Breast epithelium (tissue), 3 donors: ENCODE data around the gene BRD1.

ENCODE experiments used
- CTCF ChIP-seq, 3 donors: fragments of 450-650 bp; IDR thresholded peaks; one replicate each; pipeline ENCODE4 v1.5.1; 2016 to 2017; ENCODE audit warnings: antibody characterized with exemption in 3 of 3, mild to moderate bottlenecking in 3 of 3, moderate library complexity in 3 of 3
- POLR2A ChIP-seq: fragments of 450-650 bp; IDR thresholded peaks from one replicate; pipeline ENCODE4 v1.6.1; 2016; ENCODE audit warnings: antibody characterized with exemption, mild to moderate bottlenecking, moderate library complexity
- POLR2AphosphoS5 ChIP-seq, 3 donors: sonication (generic); formaldehyde crosslinking; IDR thresholded peaks; one replicate each; pipeline ENCODE4 v1.6.1; 2017; ENCODE audit warnings: antibody characterized with exemption in 3 of 3

DNA sequence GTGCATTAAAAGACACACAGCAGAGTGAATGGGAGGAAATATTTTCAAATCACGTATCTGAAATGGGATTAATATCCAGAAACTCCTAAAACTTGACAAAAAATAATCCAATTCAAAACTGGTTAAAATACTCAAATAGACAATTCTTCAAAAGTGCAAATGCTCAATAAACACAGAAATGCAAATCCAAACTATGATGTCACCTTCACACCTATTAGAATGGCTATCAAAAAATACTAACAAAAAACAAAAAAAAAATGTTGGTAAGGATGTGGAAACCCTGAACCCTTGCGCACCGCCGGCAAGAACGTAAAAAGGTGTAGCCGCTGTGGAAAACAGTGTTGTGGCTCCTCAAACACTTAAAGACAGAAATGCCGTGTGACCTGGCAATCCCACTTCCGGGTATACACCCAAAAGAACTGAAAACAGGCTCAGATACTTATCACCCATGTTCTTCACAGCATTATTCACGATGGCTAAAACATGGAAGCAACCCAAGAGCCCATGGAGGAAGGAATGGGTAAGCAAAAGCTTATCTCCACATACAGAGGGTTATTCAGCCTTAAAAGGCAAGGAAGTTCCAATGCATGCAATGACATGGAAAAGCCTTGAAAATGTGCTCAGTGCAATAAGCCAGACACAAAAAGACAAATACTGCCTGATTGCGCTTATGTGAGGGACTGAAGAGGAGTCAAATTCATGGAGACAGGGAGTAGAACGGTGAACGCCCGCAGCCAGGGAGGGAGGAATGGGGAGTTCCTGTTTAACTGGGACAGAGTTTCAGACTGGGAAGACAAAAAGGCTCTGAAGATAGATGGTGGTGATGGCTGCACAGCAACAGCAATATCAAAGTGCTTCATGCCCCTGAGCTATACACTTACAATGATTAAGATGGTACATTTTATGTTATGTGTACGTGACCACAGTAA is 19.6 kb downstream of the BRD1 start:
- TF ChIP-seq CTCF (IDR thresholded peaks at IDR 0.05) (no peak), POLR2A (no peak), POLR2AphosphoS5 (IDR thresholded peaks at IDR 0.05) (no peak)
